Erythroblast (primary cell): ENCODE results near the gene PMPCB.

ENCODE experiments used
- GATA1 ChIP-seq: IDR thresholded peaks from 2 replicates; pipeline ENCODE4 v1.6.1; 2011; ENCODE audit warnings: low read depth, mild to moderate bottlenecking, control low read depth, low read length, moderate library complexity
- POLR2A ChIP-seq: IDR thresholded peaks from 2 replicates; pipeline ENCODE4 v1.6.1; 2011; ENCODE audit warnings: mild to moderate bottlenecking, low read length

DNA sequence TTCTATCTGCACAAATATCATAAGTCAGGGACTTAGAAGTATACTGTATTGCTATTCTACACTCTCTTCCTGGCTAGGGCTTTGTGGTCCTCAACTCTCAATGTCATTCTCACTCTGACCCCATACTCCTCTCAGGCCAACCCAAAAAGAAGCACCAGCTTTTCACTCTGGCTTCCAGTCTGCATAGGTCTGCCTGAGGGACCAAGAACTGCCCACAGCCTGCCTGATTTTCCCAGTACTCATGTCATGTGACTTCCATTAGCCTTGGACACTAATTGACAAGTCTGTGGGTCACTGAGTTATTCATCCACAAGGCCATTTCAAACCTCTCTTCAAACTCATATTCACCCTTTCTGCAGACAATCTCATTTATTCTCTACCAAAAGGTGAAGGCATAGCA is 19.8 kb downstream of the PMPCB start:
- TF ChIP-seq POLR2A (peak; percentile 20), GATA1 (no peak)
